Measurements from ENCODE around the gene LIF.

The LIF gene

GRCh38 chr22:30279932-30280331 is 33.4 kb upstream of the LIF start:
- DNase-seq (ENCODE audit: low read depth in 1 of 2, low spot score in 1 of 2) = no peak
- Histone ChIP-seq H3K27me3 (ENCODE audit: insufficient read depth, poor library complexity, severe bottlenecking) (no peaks in the 10 kb centered on the region), H3K27ac (replicated peaks) (no peak overlapping the region), H3K4me3 (replicated peaks; ENCODE audit: insufficient read depth, low read length) (no peak overlapping the region)
- TF ChIP-seq SPI1 (IDR thresholded peaks at IDR 0.05; ENCODE audit: borderline replicate concordance, low read depth) = no peak
- TF ChIP-seq CTCF (IDR thresholded peaks at IDR 0.05; ENCODE audit: insufficient read depth, low read length) = no peak
- no peak for TF ChIP-seq POLR2AphosphoS5 (IDR thresholded peaks at IDR 0.05; ENCODE audit: low read depth)
- no peak for TF ChIP-seq REST (IDR thresholded peaks at IDR 0.05; ENCODE audit: insufficient replicate concordance, low read depth)
- no peak for TF ChIP-seq GABPA (IDR thresholded peaks at IDR 0.05; ENCODE audit: low read depth)

- DNase-seq (ENCODE audit: low read depth in 1 of 2, low spot score in 1 of 2) = peak; percentile 81 to 94
- TF ChIP-seq POLR2AphosphoS5 (IDR thresholded peaks at IDR 0.05; ENCODE audit: low read depth) = peak; percentile 92
- TF ChIP-seq SPI1 (IDR thresholded peaks at IDR 0.05; ENCODE audit: borderline replicate concordance, low read depth) = no peak
- H3K27me3 ChIP-seq (ENCODE audit: insufficient read depth, poor library complexity, severe bottlenecking) = no peaks in the 10 kb centered on the region
- H3K4me3 ChIP-seq (replicated peaks; ENCODE audit: insufficient read depth, low read length) = no peak overlapping the region
- H3K27ac ChIP-seq (replicated peaks) = peak overlapping the region; percentile 37
Observed at GRCh38 chr22:30279046-30279788, 32.7 kb upstream of the LIF start.

- Histone ChIP-seq H3K27ac (replicated peaks) (peak overlapping the region; percentile 47), H3K4me3 (replicated peaks; ENCODE audit: insufficient read depth, low read length) (no peak overlapping the region), H3K27me3 (ENCODE audit: insufficient read depth, poor library complexity, severe bottlenecking) (no peaks in the 10 kb centered on the region)
- no peak for TF ChIP-seq REST (IDR thresholded peaks at IDR 0.05; ENCODE audit: insufficient replicate concordance, low read depth)
- TF ChIP-seq SPI1 (IDR thresholded peaks at IDR 0.05; ENCODE audit: borderline replicate concordance, low read depth) = peak; percentile 65; the same call in 1 of the 2 replicates
- peak in 1 of 2 experiments; percentile 40 for DNase-seq (ENCODE audit: low read depth in 1 of 2, low spot score in 1 of 2)
Observed at GRCh38 chr22:30277547-30278344, 31.2 kb upstream of the LIF start.

- Histone ChIP-seq H3K4me3 (replicated peaks; ENCODE audit: insufficient read depth, low read length) (no peak overlapping the region), H3K27ac (replicated peaks) (peak overlapping the region; percentile 41), H3K27me3 (ENCODE audit: insufficient read depth, poor library complexity, severe bottlenecking) (no peaks in the 10 kb centered on the region)
- TF ChIP-seq REST (IDR thresholded peaks at IDR 0.05; ENCODE audit: insufficient replicate concordance, low read depth) = no peak
- TF ChIP-seq SPI1 (IDR thresholded peaks at IDR 0.05; ENCODE audit: borderline replicate concordance, low read depth) = peak; percentile 74; the same call in 1 of the 2 replicates
- DNase-seq (ENCODE audit: low read depth in 1 of 2, low spot score in 1 of 2) = peak in 1 of 2 experiments; percentile 72
Observed at GRCh38 chr22:30276039-30276438, 29.5 kb upstream of the LIF start.
